Activated CD4-positive, alpha-beta T cell treated with anti-CD3 and anti-CD28 coated beads, Interleukin-2, Interleukin-4, amounts not matched to agents 100 ng/mL and 50 ng/mL, durations not matched to agents 16 hours and 8 hours (primary cell): Measurements from ENCODE around the gene AP5B1.
"Not testable (repeated sequence)": the region's sequence is repeated elsewhere in the genome, so short reads cannot be mapped to it uniquely, and the experiment has no call there.

ENCODE experiments used
- DNase-seq: peaks from one replicate; pipeline ENCODE4 v3.0.0-alpha.2; 2020; ENCODE audit warnings: low spot score

The AP5B1 gene

GRCh38 chr11:65786008-65786785, 5.4 kb upstream of the AP5B1 start:
- DNase-seq, result no peak

GRCh38 chr11:65785319-65786007, 4.7 kb upstream of the AP5B1 start:
- no peak for DNase-seq

- no peak for DNase-seq
Observed at GRCh38 chr11:65782816-65783228, 2.0 kb upstream of the AP5B1 start.

GRCh38 chr11:65781962-65782815, 1.4 kb upstream of the AP5B1 start:
- DNase-seq, result no peak

- no peak for DNase-seq
Observed at GRCh38 chr11:65781152-65781961, 581 bp upstream of the AP5B1 start.

- peak; percentile 86 for DNase-seq
Observed at GRCh38 chr11:65779919-65780769, 632 bp downstream of the AP5B1 start.

GRCh38 chr11:65779669-65779918, 1.2 kb downstream of the AP5B1 start:
- no peak for DNase-seq

GRCh38 chr11:65778901-65779668, 1.7 kb downstream of the AP5B1 start:
- DNase-seq, result no peak

- no peak for DNase-seq
Observed at GRCh38 chr11:65778431-65778900, 2.3 kb downstream of the AP5B1 start.

GRCh38 chr11:65777821-65778361, 2.9 kb downstream of the AP5B1 start:
- DNase-seq, result no peak

- no peak for DNase-seq
Observed at GRCh38 chr11:65777241-65777640, 3.5 kb downstream of the AP5B1 start.

GRCh38 chr11:65776710-65777141, 4.0 kb downstream of the AP5B1 start:
- no peak for DNase-seq

- DNase-seq, result no peak
Observed at GRCh38 chr11:65776196-65776595, 4.6 kb downstream of the AP5B1 start.

GRCh38 chr11:65774525-65775306, 6.1 kb downstream of the AP5B1 start:
- DNase-seq, result no peak

GRCh38 chr11:65773784-65774411, 6.9 kb downstream of the AP5B1 start:
- no peak for DNase-seq

- no peak for DNase-seq
Observed at GRCh38 chr11:65771589-65772112, 9.1 kb downstream of the AP5B1 start.

GRCh38 chr11:65770951-65771567, 9.7 kb downstream of the AP5B1 start:
- DNase-seq, result no peak

- DNase-seq, result not testable (repeated sequence)
Observed at GRCh38 chr11:65767806-65768205, 13.0 kb downstream of the AP5B1 start.
